Measurements from ENCODE around the gene CALHM6. TPM values are rescaled to one million over a fixed set of nuclear protein-coding genes. Genes with fewer than 3 reads are reported as not detected.

CALHM6 gene
- total RNA-seq, 1 donor from 2014 or later = not detected

- TF ChIP-seq CTCF (IDR thresholded peaks at IDR 0.05) = no peak
- intact Hi-C loops (cut with DNase I) = no loop called here
- no peak overlapping the region for H3K4me3 ChIP-seq
- no peaks in the 10 kb centered on the region for H3K36me3 ChIP-seq
- H3K4me1 ChIP-seq = no peaks in the 10 kb centered on the region
- no peaks in the 10 kb centered on the region for H3K9me3 ChIP-seq
- no peak overlapping the region for H3K27ac ChIP-seq
- DNase-seq (ENCODE audit: low spot score in 2 of 2) = no peak
- no peaks in the 10 kb centered on the region for H3K27me3 ChIP-seq
Measured at GRCh38 chr6:116475141-116475540, 14.0 kb downstream of the CALHM6 start.

GRCh38 chr6:116476002-116476678 lies 15.0 kb downstream of the CALHM6 start:
- intact Hi-C loops (cut with DNase I) = no loop called here
- H3K36me3 ChIP-seq = no peaks in the 10 kb centered on the region
- no peaks in the 10 kb centered on the region for H3K4me1 ChIP-seq
- no peaks in the 10 kb centered on the region for H3K27me3 ChIP-seq
- H3K27ac ChIP-seq = no peak overlapping the region
- no peak for TF ChIP-seq CTCF (IDR thresholded peaks at IDR 0.05)
- H3K9me3 ChIP-seq = no peaks in the 10 kb centered on the region
- H3K4me3 ChIP-seq = no peak overlapping the region
- no peak for DNase-seq (ENCODE audit: low spot score in 2 of 2)

GRCh38 chr6:116482780-116483179 lies 21.6 kb downstream of the CALHM6 start:
- intact Hi-C loops (cut with DNase I) = no loop called here
- H3K27me3 ChIP-seq = no peaks in the 10 kb centered on the region

GRCh38 chr6:116483616-116484015 lies 22.4 kb downstream of the CALHM6 start:
- H3K4me1 ChIP-seq = no peaks in the 10 kb centered on the region
- no peak for TF ChIP-seq CTCF (IDR thresholded peaks at IDR 0.05)
- no peak overlapping the region for H3K27ac ChIP-seq
- H3K4me3 ChIP-seq = no peak overlapping the region
- DNase-seq (ENCODE audit: low spot score in 2 of 2) = no peak
- H3K36me3 ChIP-seq = no peaks in the 10 kb centered on the region
- no peaks in the 10 kb centered on the region for H3K9me3 ChIP-seq
- H3K27me3 ChIP-seq = no peaks in the 10 kb centered on the region
- intact Hi-C loops (cut with DNase I) = no loop called here

More at GRCh38 chr6:116482780-116483179, 21.6 kb downstream of the CALHM6 start:
- DNase-seq (ENCODE audit: low spot score in 2 of 2) = no peak
- Histone ChIP-seq H3K9me3 (no peaks in the 10 kb centered on the region), H3K36me3 (no peaks in the 10 kb centered on the region), H3K4me1 (no peaks in the 10 kb centered on the region), H3K27ac (no peak overlapping the region), H3K4me3 (no peak overlapping the region)
- no peak for TF ChIP-seq CTCF (IDR thresholded peaks at IDR 0.05)

GRCh38 chr6:116485559-116486184 lies 24.5 kb downstream of the CALHM6 start:
- Histone ChIP-seq H3K27me3 (no peaks in the 10 kb centered on the region), H3K9me3 (no peaks in the 10 kb centered on the region), H3K27ac (no peak overlapping the region), H3K36me3 (no peaks in the 10 kb centered on the region), H3K4me3 (no peak overlapping the region), H3K4me1 (no peaks in the 10 kb centered on the region)
- DNase-seq (ENCODE audit: low spot score in 2 of 2) = no peak
- intact Hi-C loops (cut with DNase I) = no loop called here
- no peak for TF ChIP-seq CTCF (IDR thresholded peaks at IDR 0.05)
